Measurements from ENCODE around the gene HPCA.

The HPCA gene

DNA sequence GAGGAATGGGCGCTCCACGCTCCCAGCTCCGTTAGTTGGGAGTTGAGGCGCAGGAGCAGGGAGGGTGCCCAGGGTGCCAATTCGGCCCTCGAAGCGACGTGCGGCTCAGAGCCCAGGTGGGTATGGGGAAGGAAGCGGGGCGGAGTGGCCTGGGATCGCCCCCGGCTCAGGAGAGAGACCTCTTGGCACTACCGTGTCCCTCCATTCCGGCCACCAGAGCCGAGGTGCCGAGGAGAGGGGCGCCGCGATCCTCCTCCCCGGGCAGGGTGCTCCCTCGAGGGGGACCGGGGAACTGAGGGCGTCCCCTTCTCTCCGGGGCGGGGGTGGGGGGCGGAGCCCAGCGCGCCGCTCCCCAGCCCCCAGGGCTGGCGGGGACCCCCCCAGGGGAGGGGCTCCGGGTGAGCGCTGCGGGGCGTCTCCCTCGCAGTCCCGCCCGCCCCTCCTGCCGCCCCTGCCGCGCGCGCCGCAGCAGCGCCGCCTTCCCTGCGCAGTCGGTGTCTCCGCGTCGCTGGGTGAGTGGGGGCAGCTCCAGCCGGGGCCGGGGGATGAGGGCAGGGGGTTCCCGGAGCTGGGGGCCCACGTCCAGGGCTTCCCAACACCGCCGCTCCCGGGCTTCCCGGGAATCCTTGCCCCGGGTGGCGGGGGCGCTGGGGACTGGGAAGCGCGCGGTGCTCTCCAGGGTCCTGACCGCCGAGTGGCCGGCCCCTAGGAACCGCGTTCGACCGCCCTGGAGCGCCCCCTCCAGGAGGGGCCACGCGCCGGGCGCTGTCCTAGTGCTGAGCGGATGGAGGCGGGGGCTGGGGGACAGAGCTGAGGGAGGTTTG lies at the start of gene HPCA:
Gene HPCA, plus strand, starts transcription at position 488 of the 824 bp plus-strand sequence. CDS start 2,408 bp downstream, outside the sequence.
- DNase-seq = no peak

DNA sequence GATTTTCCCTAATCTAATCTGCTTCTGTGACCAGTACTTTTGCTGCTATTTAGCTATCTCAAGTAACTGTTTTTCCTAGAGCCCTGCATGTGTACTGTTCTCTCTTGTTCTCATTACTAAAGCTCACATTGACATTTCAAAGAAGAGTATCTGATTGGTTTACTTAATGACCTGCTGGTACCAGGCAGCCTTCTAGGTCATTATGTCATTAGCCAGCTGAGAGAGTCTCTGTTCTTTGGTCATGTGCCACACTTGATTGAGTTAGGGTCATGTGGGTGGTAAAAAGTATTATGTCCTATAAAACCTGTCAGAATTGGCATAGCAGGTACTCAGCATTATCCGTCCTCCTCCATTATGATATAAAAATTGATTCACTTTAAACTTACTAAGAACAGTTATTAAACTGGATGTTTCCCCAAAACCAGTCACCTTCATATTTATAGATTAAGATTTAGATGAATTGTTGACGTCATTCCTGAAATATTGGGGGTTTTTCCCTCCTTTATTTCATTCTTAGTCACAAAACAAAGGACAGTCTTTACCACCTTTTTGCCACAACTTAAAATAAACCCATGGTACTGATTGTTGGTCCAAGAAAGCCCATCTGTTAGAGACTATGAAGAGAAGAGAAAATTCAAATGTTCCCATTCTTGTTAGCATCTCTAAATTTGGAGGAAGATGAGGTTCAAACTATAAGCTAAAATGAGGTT lies 37.8 kb upstream of the HPCA start:
- no peak for DNase-seq

DNA sequence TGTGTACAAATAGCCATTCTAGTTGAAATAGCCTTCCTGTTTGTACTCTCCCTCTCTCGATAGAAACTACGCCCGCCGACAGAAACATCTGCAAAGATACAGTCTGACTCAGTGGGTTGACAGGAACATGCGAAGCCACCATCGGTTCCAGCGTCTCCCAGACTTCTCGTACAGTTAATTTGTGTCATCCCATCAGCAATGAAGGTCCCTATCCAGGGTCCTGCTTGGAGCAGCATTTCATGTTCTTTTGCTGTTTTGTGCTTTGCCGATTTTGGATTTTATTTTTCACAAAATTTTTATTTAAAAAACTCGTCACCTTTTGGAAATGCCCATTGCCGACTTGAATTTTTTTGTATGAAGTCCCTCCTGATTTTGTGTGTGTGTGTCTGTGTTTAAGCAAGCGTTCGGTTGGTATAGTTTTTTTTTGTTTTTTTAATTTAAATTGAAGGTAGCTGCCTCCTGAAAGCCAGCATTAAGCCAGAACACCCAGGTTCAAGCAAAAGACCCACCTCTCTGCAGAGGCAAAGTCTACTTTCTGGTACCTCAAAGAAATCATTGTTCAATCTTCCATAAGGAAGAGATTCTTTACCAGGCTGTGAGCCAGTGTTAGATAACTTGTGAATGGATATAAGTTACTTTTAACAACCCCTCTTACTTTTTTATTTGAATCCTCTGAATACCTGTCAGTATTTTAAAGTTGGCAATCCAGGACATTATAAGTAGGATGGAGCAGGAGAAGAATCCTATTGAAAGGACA lies 30.3 kb upstream of the HPCA start:
- no peak for DNase-seq

DNA sequence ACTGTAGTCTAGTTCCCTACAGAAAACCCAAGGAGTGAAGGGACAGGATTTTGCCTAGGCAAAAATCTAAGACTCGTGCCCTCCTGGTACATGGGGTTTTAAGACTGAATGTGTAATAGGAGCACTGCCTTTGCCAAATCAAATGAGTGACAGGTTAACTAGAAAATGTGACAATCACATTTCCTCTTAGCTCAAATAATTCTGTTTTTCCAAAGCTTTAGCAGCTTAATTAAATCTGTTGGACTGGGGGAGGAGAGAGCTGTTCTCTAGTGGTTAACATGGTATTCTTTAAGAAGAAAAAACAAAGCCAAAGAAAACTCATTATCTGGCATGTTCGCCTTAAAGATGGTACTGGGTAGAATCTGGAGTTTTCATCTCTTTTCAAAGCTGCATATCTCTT lies 28.2 kb upstream of the HPCA start:
- no peak for DNase-seq

DNA sequence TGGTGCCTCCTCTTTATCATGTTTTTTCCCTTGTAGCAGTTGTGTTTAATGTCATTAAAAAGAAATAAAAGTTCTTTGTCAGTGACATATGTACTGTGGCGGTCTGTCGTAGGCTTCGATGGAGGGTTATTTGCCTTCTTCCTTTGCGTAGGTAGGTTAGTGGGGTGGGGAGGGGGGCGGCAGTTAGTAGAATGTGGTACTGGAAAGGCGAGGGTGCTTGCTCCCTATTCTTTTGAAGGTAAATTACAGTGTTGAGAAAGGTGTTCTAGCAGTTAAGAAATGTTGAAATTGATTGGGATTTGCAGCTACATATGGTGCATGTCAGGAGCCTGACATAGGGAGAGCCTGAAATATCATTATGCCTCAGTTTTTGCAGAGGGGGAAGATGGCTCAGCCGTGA lies 27.5 kb upstream of the HPCA start:
- DNase-seq = no peak

DNA sequence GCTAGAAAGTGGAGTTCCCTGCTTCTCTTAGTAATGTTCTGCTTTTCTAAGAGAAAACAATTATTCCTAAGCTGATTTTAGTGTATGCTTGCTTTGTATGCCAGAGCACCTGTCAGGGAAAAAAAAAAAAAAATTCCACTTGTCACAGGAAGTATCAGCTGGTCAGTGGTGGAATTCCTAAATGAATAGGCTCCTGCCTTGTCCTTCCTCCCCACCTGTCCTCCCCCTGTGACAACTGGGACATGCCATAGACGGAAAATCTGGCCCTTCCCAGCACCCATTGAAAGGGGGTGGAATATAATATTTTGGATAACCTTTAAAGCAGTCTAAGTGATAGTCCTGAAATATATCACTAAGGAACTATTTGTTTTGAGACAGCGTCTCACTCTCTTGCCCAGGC lies 26.4 kb upstream of the HPCA start:
- DNase-seq = no peak

DNA sequence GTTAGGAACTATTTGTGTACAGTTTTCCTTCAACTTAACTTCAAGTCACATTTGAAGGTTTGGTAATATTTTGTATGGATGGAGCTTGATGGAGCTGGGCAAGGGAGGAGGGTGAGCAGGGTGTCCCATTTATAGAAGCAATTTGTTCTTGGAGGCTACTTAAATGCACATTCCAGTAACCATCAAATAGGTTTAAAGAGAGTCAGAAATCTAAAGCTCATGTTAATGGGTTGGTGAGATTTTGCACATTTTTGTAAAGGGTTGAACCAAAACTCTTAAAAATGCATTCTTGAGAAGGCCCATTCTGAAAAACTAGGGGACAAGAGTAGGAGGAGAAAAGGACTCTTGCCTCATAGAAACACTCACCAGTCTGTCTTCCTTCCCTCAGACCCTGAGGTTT lies 25.7 kb upstream of the HPCA start:
- DNase-seq = no peak

DNA sequence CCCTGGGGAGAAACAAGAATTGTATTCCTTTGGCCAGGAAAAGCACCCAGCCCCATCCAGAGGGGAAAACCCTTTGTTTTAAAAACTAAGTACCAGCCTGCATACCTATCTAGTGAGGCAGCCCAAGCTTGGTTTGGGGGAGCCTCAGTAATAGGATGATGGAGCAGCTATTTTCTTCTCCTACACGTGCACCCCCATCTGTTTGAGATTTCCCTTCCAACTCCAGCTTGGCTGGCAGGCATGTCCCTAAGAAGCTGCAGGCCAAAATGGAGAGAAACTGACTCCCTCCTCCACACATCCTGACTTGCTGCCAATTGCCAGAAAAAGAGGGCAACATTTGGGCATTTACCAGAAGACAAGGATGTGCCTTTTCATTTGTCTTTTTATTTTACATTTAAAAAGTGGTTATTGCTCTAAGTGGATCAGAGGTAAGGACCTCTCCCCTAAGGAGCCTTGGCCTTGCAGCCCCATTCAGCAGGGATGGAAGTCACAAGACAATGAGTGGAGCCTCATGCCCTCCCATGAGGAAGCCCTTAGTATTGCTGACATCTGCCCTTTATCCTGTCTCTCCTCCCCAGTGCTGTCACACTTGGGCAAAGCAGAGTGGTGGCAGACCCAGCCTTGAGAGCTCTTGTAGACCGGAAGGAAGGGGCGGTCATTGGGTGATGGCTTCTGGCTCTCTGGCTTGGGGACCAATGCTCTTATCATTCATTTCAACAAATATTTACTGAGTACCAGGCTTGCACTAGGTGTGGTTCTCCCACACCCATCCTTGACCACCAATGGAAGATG lies 24.2 kb upstream of the HPCA start:
- DNase-seq = no peak

DNA sequence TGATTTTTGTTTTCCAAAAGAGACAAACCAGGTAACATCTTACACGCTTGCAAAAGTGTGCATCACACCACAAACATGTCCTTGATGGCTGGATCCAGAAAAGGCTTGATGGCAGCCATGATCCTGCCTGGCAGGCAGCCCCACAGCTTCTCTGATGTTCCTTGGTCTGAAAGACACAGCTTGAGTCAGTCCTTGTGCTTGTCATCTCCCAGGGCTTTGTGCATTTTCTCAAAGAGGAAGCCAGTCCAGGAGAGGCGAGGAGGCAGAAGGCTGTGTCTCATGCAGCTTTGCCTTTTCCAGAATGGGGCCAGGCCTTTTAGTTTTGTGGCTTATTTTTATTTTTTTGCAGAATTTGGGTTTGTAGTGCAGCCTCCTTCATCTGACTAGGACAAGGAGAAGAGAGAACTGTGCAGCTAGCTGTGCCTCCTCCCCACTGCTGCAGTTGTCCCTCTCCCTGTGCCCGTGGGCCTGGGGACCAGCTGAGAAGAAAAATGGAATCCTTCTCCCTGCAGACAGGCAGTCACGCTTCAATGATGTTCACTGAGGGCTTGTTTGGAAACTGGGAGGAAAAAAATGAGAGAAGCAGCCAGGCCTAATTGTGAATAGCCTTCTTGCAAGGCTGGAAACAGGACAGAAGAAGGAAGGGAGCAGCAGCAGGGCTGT lies 22.9 kb upstream of the HPCA start:
- no peak for DNase-seq

DNA sequence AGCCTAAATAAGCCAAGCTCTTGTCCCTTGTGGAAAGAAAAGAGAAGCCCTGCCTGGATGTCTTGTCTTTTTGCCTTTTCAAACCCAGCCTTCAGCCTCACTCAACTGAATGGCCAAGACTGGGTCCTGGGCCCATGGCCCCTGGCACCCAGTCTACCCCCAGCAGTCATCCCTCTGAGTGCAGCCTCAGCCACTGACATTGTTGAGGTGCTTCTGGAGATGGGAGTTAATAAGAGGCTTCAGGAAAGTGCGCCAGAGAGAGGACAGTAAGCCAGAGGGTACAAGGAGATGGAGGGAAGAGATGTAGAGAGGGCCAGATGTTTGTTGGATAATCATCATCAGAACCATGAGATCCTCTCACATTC lies 22.4 kb upstream of the HPCA start:
- DNase-seq = no peak

DNA sequence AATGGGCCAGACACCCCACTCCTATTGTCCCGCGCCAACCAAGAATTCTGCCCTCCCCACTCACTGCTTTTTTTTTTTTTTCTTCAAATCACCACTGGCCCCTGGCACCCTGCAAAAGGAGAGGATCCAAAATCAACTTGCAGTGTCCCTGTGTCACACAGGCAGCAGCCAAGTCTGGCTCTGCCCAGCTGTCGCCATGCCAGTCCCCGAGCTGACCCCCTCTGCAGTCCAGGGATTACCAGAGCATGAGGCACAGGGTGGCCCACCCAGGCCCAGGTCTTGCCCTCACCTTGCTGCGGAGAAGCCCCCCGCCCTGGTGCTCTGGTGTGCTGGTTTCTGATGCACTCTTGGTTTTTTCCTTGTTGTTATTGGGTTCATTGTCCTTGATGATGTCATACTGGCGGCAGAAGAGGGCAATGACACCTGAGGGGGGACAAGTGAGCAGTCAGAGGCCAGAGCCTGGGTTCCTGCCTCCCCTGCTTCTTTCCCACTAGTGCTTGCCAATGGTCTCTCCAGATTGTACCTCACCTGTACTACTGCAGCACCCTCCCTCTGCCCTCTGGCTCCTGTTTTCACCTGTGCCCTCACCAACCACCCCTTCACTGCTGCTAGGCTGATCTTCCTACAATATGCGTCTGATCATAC lies 21.8 kb upstream of the HPCA start:
- no peak for DNase-seq

DNA sequence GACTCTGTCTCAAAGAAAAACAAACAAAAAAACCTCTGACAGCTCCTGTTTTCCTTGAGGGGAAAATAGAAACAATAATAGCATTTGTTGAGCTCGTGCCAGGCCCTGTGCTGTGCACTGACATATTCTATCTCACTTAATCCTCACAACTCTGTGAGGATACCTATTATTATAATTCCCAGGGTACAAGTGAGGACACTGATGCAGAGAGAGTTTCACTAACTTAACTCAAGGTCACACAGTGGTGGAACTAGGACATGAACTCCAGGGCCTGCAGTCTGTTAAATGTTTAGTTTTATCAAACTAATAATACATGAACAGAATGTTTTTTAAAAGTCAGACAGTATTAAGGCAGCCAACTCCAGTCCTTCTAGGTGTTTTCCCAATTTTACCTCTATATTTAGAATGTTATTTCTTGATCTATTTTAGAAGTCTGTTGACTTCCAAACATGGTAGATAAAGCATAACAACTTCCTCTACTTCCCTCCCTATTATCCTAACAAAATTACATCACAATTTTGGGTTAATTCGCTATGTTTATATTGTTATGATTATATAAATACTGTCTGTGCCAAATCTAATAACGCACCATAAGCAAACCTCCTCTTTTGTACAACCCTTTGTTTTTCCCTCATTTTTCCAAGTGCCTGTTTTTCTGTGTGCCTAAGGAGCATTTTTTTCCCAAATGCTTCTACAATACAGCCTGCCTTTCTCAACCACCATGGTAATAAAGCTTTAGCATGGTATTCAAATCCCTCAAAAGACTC lies 20.5 kb upstream of the HPCA start:
- no peak for DNase-seq

DNA sequence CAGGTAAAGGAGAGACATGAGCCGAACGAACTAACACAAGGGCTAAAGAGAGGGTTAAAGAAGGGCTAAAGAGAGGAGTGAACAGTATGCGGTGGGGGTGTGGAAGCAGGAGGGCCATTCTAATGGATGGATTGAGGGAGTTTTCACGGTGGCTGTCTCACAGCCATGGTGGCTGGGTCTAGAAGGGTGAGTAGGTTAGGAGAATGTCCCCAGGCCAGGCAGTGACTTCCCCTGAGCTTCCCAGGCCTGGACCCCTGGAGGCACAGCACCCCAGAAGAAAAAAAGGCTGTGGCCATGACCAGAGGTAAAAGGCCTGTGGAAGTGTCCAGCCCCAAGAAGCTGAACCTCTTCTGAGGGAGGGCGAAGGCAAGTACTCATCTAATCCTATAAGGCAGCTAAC lies 19.1 kb upstream of the HPCA start:
- DNase-seq = no peak

DNA sequence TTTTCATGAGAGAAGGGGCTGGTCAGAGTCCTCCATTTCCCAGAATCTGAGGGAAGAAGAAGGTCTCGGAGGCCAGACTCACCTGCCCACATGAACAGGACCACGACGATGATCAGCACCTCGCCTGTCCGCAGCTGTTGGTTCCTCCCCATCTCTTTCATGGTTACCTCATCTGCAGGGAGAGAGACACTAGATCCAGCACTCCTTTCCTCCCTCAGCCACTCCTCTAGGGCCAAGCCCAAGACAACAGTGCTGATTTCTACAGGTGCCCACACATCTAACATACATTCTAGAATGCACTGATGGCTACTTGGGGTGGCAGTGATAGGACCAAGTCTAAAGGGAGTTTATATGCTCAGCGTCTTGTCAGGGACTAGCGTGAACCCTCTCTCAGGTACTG lies 18.6 kb upstream of the HPCA start:
- no peak for DNase-seq

DNA sequence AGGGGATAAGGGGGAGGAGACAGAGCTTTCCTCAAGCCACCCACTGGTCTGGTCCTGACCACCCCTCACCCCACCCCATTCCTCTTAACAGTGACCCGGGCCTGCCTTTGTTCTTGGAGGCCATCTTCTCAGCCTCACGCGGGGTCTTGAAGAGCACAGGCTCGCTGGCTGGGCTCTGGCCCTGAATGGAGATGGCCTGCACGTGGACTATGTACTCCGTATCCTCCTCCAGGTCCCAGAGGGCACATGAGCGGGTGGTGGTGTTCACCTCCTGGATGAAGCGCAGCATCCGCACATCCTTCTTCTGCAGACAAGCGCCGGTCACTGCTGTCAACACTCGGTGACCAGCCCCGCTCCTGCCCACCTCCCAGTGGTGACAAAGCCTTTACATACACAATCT lies 18.2 kb upstream of the HPCA start:
- DNase-seq = no peak

DNA sequence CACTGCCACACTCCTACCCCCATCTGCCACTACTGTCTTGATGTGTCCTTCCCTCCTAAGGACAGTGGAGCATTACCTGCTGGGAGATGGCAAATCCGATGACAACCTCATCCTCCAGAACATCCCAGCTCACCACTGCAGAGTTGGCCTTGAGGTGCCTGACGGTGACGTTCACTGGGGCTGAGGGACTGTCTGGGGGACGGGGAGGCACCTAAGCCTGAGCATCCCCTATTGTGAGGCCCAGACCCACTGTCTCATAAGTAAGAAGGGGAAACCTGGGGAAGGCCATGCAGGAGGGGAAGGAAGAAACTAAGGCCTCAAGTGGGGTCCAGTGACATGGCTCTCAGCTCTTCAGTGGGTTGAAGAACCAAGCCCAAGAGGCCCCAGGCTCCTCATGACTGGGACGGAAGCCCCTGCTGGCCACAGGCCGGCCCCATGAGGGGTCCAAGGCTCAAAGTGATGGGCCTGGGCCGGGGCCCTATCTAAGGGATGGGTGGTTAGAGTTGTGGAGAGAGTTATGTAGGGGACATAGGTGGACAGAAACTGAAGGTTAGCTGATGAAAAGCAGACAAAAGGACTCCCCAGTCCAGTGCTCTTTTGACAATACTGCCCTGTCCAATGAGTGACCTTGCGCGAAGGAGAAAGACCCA lies 17.4 kb upstream of the HPCA start:
- no peak for DNase-seq

DNA sequence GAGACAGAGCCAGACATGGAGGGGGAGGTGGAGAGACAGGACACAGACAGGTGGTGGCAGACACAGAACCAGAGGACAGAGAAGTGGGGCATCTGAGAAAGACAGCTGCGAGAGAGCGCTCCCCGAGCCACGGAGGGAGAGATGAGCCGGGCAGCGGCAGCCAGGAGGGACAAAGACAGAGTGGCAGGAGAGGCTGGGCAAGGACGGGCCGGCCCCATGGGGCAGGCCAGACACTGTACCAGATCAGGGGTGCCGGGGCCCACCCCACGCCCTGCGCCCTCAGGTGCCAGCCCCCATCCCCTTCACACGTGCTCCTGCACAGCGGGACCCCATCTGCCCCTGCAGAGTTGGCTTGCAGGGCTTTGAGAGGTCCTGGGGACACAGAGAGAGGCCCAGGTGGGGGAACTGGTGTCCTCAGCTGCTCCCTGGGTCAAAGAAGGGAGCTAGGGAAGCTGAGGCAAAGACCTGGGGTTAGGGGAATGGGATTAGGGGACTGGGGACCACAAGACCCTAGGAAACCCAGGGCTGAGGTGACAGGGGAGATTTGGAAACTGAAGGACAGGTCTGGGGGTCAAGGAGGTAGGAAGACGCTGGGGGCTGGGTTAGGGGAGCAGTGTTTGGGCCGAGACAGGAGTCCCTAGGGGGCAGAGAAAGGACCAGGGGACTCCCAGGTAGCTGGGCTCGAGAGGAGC lies 16.2 kb upstream of the HPCA start:
- DNase-seq = no peak

DNA sequence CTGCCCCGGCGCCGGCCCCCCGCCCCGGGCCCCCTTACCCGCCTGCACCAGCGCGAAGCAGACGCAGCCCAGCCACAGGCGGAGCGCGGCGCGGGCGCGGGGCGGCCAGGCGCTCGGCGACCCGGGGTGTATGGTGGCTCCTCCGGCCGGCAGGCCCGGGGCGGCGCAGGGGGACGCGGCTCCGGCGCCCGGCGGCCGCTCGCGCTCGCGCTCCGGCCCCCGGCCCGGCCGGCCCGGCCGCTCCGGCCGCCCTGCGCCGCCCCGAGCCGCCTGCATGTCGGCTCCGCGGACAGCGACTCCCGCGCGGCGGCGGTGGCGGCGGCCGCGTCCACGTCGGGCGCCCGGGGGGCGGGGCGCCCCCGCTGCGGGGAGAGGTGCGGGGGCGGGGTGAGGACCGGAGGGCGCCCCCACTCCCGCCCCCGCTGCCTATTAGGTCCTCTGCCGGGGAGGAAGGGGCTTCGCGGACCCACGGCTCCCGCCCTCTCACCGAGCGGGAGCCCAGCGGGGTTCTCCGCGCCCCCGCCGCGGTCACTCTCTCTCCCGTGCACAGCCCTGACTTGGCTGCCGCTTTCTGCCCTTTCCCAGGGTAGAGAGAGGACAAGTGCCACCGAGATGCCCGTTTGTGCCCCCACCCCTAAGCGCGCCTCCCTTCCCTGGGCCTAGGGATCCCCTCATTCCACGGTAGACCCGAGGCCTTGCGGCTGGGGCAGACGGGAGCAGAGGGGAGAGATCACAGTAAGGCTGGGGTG lies 15.5 kb upstream of the HPCA start, which contains the start of gene FNDC5:
Gene FNDC5, minus strand, starts transcription at position 298 of the 749 bp plus-strand sequence.
- DNase-seq = no peak

Measured in CD4-positive, alpha-beta T cell treated with Interleukin-17A for 1 hour (primary cell).